ENCODE measurements around the gene PIK3R3. TPM values are rescaled to one million over a fixed set of nuclear protein-coding genes. Genes with fewer than 3 reads are reported as not detected.
A peak's percentile ranks its signal among the peaks of the same experiment; 100 is the strongest.

The PIK3R3 gene
- total RNA-seq, 1 donor from 2014 or later = 41.3 TPM

DNA sequence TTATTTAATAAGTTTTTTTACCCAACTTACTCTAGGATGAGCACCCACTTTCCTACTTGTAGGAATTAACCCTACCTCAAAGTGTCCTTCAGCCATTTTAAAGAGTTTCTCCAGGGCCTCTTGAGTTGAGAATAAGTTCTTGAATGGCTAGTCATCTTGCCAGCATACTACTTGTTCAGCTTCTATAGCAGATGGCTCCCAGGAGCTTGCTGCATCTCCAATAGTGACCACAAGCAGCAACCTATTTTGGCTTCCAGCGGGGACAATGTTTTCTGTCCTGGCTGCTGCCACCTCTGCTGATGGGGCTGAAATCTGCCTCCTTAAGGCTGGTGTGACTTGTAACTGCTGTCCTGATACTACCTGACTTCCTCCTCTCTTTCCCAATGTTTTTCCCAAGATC is 20.8 kb upstream of the PIK3R3 start:
- H3K36me3 Mint-ChIP-seq = no peaks in the 10 kb centered on the region
- H3K4me1 Mint-ChIP-seq = no peaks in the 10 kb centered on the region
- no peak overlapping the region for H3K4me3 Mint-ChIP-seq
- TF ChIP-seq, protein P1, sequence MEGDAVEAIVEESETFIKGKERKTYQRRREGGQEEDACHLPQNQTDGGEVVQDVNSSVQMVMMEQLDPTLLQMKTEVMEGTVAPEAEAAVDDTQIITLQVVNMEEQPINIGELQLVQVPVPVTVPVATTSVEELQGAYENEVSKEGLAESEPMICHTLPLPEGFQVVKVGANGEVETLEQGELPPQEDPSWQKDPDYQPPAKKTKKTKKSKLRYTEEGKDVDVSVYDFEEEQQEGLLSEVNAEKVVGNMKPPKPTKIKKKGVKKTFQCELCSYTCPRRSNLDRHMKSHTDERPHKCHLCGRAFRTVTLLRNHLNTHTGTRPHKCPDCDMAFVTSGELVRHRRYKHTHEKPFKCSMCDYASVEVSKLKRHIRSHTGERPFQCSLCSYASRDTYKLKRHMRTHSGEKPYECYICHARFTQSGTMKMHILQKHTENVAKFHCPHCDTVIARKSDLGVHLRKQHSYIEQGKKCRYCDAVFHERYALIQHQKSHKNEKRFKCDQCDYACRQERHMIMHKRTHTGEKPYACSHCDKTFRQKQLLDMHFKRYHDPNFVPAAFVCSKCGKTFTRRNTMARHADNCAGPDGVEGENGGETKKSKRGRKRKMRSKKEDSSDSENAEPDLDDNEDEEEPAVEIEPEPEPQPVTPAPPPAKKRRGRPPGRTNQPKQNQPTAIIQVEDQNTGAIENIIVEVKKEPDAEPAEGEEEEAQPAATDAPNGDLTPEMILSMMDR (IDR thresholded peaks at IDR 0.05; ENCODE audit: unreplicated experiment) = no peak
- H3K27me3 Mint-ChIP-seq (ENCODE audit: low read depth) = no peaks in the 10 kb centered on the region
- DNase-seq (ENCODE audit: low spot score in 2 of 2, unreplicated experiment in 2 of 2) = no peak
- peaks cover 5% of the 10 kb centered on the region for H3K9me3 Mint-ChIP-seq
- H3K27ac Mint-ChIP-seq = no peak overlapping the region

DNA sequence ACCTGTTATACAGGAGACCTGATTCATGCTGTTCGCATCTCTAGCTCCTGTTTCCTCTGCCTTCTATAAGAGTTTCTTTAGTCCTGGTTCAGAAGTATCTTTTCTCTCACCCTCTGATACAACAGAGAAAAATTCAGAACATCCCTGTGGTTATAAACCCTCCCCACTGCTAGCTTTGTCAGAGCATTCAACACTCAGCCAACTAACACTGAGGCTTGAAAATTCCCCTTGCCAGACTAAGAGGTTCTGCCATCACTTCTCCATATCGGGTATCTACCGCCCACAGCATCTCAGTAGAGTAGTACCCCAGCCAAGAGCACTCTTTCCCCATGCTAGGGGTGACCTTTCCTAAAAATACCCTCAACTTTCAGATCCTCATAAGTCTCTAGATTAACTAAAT is 19.6 kb upstream of the PIK3R3 start:
- no peak for DNase-seq (ENCODE audit: low spot score in 2 of 2, unreplicated experiment in 2 of 2)
- H3K4me3 Mint-ChIP-seq = no peak overlapping the region
- H3K27ac Mint-ChIP-seq = no peak overlapping the region
- TF ChIP-seq, protein P1 (IDR thresholded peaks at IDR 0.05; ENCODE audit: unreplicated experiment) = no peak
- H3K27me3 Mint-ChIP-seq (ENCODE audit: low read depth) = no peaks in the 10 kb centered on the region
- no peaks in the 10 kb centered on the region for H3K4me1 Mint-ChIP-seq
- no peaks in the 10 kb centered on the region for H3K36me3 Mint-ChIP-seq
- H3K9me3 Mint-ChIP-seq = peaks cover 8% of the 10 kb centered on the region

DNA sequence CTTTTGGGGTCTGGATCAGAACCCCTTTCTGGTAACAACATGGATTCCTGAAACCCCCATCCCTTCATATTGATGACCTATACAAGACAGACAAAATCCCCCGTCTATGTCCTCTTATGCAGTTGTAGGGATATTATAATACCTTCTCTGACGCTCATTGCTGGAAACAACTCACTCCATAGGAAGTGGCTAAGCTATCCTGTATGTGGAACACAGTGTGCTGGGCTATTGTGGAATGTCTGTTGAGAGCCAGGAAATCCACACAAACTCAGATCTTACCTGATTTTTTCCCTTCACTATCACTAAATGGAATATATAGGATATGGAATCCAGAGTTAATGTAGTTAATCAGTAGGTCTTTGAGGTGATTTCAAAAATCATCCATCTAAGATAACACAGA is 17.7 kb upstream of the PIK3R3 start:
- TF ChIP-seq, protein P1 (IDR thresholded peaks at IDR 0.05; ENCODE audit: unreplicated experiment) = no peak
- H3K27me3 Mint-ChIP-seq (ENCODE audit: low read depth) = no peaks in the 10 kb centered on the region
- peaks cover 8% of the 10 kb centered on the region for H3K9me3 Mint-ChIP-seq
- H3K36me3 Mint-ChIP-seq = no peaks in the 10 kb centered on the region
- no peak overlapping the region for H3K27ac Mint-ChIP-seq
- no peak for DNase-seq (ENCODE audit: low spot score in 2 of 2, unreplicated experiment in 2 of 2)
- H3K4me3 Mint-ChIP-seq = no peak overlapping the region
- no peaks in the 10 kb centered on the region for H3K4me1 Mint-ChIP-seq

DNA sequence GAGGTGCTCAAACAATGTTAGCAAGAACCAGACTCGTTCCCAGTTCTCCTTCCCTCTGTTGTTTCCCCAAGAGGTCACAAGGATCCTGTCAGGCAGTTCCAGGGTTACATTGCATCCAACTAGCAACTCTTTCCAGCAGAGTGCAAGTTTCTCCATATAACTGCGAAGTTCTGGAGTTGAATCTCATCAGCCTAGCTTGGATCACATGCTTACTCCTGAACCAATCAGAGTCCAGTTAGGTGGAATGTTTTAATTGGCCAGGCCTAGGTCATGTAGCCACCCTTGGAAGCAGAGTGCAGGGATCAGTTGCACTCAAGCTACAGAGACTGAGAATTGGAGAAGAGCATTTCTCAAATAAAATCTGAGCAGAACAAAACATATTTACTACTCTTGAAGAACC is 15.9 kb upstream of the PIK3R3 start:
- no peaks in the 10 kb centered on the region for H3K36me3 Mint-ChIP-seq
- TF ChIP-seq, protein P1 (IDR thresholded peaks at IDR 0.05; ENCODE audit: unreplicated experiment) = no peak
- H3K4me1 Mint-ChIP-seq = no peaks in the 10 kb centered on the region
- peaks cover 3% of the 10 kb centered on the region for H3K9me3 Mint-ChIP-seq
- H3K27me3 Mint-ChIP-seq (ENCODE audit: low read depth) = no peaks in the 10 kb centered on the region
- no peak overlapping the region for H3K4me3 Mint-ChIP-seq
- DNase-seq (ENCODE audit: low spot score in 2 of 2, unreplicated experiment in 2 of 2) = no peak
- H3K27ac Mint-ChIP-seq = no peak overlapping the region

DNA sequence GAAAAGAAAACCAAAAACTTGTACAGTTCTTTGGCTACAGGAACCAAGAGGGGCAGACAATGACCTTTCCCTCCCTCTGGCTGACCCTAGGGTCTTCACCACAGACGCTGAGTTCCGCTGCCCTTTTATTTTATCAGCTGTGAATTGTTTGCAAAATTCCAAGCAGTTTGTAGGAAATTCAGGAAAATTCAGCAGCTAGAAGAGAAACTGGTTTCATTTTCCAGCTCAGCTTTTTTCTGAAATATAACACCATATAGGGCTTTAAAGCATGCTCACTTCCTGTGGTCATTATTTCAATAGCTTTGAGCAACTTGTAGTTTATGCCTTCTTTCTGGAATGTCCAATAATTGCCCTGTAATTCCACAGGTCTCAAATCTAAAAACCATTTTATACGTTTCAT is 5.5 kb upstream of the PIK3R3 start:
- TF ChIP-seq, protein P1 (IDR thresholded peaks at IDR 0.05; ENCODE audit: unreplicated experiment) = no peak
- Mint-ChIP-seq H3K4me1 (peaks cover 42% of the 10 kb centered on the region), H3K36me3 (no peaks in the 10 kb centered on the region), H3K27me3 (ENCODE audit: low read depth) (no peaks in the 10 kb centered on the region), H3K9me3 (no peaks in the 10 kb centered on the region), H3K4me3 (peak overlapping the region; percentile 35), H3K27ac (peak overlapping the region; percentile 82)
- no peak for DNase-seq (ENCODE audit: low spot score in 2 of 2, unreplicated experiment in 2 of 2)

DNA sequence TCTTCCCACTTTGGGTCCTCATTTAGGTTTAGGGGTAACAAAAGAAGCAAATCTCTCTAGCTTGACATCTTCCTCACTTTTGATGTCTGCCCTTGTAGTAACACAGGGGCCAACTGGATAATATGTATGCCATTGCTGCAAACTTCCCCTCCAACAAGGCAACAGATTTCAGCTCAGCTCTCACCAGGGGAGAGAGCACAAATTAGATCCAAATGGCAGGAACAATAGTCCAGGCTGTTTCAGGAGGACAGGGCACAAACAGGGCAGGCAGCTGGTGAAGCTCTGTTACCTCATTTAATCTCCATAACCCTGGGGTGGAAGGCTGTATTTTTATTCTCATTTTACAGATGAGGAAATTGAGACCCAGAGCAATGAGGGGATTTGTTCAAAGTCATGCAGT is 4.3 kb upstream of the PIK3R3 start:
- Mint-ChIP-seq H3K4me3 (no peak overlapping the region), H3K27ac (peak overlapping the region; percentile 28), H3K36me3 (no peaks in the 10 kb centered on the region), H3K27me3 (ENCODE audit: low read depth) (no peaks in the 10 kb centered on the region), H3K4me1 (peaks cover 42% of the 10 kb centered on the region), H3K9me3 (no peaks in the 10 kb centered on the region)
- no peak for DNase-seq (ENCODE audit: low spot score in 2 of 2, unreplicated experiment in 2 of 2)
- TF ChIP-seq, protein P1 (IDR thresholded peaks at IDR 0.05; ENCODE audit: unreplicated experiment) = no peak
